HG03457 (cell line): ENCODE data around the gene EXOC3L2.

Experiments
- ATAC-seq: cut with Tn5 transposase; IDR thresholded peaks from one replicate; pipeline ENCODE4 v1.9.1; 2021; ENCODE audit warnings: moderate number of reproducible peaks; ENCODE audit not compliant: unreplicated experiment

EXOC3L2 gene

DNA sequence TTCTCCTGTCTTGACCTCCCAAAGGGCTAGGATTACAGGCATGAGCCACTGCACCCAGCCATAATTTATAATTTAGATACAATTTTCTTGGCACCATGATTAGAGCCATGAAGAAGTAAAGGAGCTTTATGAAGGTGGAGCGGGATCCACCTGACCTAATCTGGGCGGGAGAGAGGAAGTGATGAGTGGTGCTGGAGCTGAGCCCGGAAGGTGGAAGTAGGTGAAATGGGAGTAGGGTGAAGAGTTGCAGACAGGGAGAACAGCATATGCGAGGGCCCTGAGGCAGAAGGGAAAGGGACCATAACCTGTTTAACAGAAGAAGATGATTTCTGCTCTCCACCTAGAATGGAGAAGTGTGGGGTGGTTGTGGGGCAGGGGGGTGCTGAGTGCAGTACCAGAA is 62.4 kb downstream of the EXOC3L2 start:
- ATAC-seq = no peak

DNA sequence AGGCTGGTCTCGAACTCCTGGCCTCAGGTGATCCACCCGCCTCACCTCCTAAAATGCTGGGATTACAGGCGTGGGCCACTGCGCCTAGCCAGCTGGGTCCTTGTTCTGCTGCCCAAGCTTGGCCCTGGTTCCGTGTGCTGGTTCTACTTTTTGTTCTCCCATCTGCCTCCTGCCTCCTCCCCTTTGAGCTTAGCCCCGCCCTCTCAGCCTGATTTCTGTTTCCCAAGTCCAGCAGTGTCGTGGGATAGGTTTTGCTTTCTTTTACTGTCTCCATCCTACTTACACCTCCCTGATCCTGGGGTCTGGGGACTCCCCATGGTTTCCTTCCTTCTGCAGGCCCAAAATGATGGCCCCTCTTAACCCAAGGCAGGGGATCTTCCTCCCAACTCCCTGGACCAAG is 64.3 kb downstream of the EXOC3L2 start:
- no peak for ATAC-seq

DNA sequence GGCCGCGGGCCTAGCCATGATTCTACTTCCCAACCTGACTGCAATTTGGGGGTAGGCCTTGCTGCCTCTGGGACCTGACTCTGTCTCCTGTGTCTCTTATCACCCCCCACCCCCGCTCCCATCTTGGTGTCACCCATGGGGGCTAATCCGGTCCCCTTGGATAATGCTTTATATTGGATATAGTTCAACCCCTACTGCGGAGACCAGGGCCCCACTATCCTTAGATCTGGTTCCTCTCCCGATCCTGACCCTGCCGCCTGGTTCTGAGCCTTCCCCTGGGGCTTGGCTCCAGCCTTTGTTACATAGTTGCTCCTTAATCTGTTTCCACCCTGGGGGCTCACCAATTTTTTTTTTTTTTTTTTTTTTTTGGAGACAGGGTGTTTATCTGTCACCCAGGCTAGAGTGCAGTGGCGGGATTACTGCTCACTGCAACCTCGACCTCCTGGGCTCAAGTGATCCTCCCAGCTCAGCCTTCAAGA is 65.3 kb downstream of the EXOC3L2 start:
- no peak for ATAC-seq

GRCh38 chr19:45179072-45179891 is 65.9 kb downstream of the EXOC3L2 start:
- peak; percentile 1 for ATAC-seq

DNA sequence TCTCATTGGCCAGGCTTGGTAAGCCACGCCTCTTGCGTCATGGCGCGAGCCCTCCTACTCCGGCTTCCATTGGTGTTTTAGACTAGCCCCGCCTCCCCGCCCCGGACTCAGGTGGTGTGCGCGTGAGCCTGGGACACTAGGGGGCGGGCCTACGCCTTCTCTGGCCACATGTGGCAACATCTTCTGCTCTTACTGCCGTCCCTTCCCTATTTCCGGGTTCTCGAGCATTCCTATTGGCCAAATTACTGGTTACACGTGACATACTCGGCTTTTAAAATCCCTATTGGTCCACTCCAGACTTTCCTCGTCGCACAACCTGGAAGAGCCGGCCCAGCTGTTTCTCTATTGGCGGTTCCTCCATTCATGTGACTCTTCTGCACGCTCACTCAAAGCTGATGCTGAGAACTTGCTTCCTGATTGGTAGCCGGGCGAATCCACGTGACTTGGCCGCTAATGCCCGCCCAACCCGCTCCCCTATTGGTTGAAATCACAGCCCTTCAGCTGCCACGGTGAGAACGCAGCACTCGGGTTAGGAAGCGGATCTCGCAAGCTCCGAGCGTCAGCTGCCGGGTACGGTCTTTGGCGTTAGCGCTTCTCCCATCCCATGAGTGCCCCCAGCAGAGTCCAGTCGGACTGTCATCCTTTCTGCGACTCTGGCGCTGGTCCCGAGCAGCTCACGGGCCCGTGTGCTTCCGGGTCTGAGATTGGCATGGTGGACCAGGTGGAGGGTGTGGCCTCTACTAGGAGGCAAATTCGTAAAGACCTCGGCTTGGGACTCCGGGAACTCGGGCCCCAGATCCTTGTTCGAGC is 66.7 kb downstream of the EXOC3L2 start, which contains the start of gene BLOC1S3:
Gene BLOC1S3 (plus strand): TSS at position 523 of the 810 bp plus-strand sequence. CDS start 513 bp downstream, outside the sequence.
- peak; percentile 70 for ATAC-seq

GRCh38 chr19:45177817-45178261 is 67.4 kb downstream of the EXOC3L2 start, which contains the start of gene TRAPPC6A:
TSS of gene TRAPPC6A (minus strand) at chr19:45178237. CDS start at chr19:45178218, 19 bp downstream.
- ATAC-seq = no peak

DNA sequence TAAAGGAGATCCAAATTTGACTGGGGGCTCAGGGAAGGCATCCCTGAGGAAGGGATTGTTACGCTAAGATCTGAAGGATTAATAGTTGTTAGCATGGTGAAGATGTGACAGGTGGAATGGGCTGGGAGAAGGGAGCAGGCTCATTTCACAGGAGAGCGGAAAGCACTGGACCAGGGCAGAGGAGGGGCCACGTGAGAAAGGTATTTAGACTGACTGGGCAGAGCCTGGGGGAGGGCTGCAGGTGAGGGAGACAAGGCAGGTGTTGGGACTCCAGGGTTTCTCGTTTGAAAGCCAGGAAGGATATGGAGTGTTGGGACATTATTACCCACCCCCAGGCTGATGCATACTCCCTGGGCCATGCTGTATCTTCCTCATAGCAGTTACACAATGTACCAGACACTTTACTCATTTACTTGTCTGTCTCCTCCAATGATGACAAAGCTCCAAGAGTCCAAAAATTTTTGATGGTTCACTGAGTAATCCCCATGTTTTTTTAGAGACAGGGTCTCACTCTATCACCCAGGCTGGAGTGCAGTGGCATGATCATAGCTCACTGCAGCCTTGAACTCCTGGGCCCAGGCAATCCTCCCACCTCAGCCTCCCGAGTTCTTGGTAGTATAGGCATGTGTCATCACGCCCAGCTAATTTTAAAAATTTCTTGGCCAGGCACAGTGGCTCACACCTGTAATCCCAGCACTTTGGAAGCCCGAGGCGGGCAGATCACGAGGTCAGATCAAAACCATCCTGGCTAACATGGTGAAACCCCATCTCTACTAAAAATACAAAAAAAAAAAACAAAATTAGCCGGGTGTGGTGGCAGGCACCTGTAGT is 69.5 kb downstream of the EXOC3L2 start:
- no peak for ATAC-seq

- ATAC-seq = no peak
These were observed 71.4 kb downstream of the EXOC3L2 start for GRCh38 chr19:45173816-45174215.

GRCh38 chr19:45172611-45173208 is 72.5 kb downstream of the EXOC3L2 start:
- no peak for ATAC-seq

DNA sequence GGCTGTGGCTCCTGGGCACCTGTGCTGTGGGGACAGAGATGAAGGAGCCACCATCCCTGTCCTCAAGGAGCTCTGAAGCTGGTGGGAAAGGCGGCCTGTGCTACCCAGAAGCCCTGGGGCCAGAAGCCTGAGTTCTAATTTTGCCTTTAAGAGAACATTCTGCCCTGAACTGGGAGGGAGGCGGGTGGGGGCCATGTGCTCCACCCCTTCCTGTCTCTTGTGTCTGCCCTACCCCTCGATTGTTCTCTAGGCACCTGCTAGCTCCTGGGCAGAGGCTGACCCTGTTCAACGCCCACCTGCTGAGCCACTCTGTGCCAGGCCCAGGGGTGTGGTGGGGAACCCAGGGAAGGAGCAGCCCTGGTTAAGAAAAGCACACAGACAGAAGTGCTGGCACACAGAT is 73.0 kb downstream of the EXOC3L2 start:
- ATAC-seq = no peak

DNA sequence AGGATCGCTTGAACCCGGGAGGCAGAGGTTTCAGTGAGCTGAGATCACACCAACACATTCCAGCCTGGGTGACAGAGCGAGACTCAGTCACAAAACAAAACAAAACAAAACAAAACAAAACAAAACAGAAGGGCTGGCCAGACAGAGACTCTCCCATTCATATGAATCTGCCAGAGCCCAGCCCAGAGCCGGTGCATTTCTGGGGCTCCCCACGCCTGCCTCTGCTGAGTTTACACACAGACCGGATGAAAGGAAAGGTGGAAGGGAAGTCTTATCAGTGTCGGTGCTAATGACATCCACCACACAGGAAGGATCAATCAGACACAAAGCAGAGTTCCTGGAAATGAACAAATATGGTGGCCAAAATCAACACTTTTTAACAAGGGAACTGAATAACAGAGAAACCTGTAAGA is 74.0 kb downstream of the EXOC3L2 start:
- no peak for ATAC-seq

- ATAC-seq = no peak
These were observed 74.8 kb downstream of the EXOC3L2 start for GRCh38 chr19:45170146-45171106.

DNA sequence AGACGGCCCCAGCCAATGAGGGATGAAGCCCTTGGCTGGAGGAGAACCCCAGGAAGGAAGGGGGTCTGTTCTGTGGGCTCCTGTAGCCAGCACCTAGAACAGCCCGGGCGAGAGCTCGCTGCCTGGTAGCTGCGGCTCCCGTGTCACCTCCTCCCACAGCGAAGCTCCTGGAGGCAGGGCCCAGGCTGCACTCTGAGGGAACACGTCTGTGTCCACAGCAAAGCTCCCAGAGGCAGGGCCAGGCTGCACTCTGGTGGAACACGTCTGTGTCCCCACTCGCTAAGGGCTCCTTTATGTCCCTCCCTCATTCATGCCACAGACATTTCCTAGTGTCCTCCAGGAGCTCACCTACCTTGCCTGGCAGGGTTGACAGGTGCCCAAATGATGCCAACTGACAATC is 75.6 kb downstream of the EXOC3L2 start:
- ATAC-seq = no peak

GRCh38 chr19:45168767-45169351 is 76.3 kb downstream of the EXOC3L2 start:
- no peak for ATAC-seq

- ATAC-seq = no peak
These were observed 78.4 kb downstream of the EXOC3L2 start for GRCh38 chr19:45166723-45167252.

- ATAC-seq = peak; percentile 77
These were observed 80.5 kb downstream of the EXOC3L2 start for GRCh38 chr19:45164577-45165335.

- no peak for ATAC-seq
These were observed 81.3 kb downstream of the EXOC3L2 start for GRCh38 chr19:45163751-45164460.
